ENCODE data around the gene ATP6V0B. TPM values are rescaled to one million over a fixed set of nuclear protein-coding genes. Genes with fewer than 3 reads are reported as not detected.

The ATP6V0B gene
- total RNA-seq, 8 experiments from 2014 or later = 106 to 333 (median 237) TPM

DNA sequence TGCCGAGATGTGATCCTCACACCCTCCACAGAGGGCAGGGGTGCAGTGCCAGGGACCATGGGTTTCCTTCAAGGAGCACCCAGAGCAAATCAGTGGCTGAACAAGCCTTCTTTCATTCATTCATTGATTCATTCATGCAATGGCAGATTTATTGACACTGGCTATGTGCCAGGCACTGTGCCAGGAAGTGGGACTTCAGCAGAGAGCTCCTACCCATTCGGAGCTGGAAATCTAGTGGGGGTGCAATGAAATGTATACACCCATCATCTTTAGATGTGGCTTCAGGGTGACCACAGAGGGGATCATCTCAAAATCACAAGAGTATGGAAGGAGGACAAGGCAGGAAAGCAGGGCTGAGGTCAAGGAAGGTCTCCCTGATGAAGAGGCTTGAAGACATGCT lies 37.6 kb downstream of the ATP6V0B start:
- no peak for ATAC-seq (replicated peaks in 6 of 8)
- in situ Hi-C loops (cut with MboI; ENCODE audit: low pct_unique_long_range_greater_than_20kb in 2 of 9, low sequenced_read_pairs in 9 of 9, unreplicated experiment in 9 of 9) = loop anchor here in 3 of 9 experiments (25.0 kb wide), 1 partner anchor 650 kb away; the partner anchor contains the start of genes ARMH1 (in 3 of the 3) and TMEM53 (in 3 of the 3)
- Histone ChIP-seq H3K27ac (no peak overlapping the region), H3K4me3 (no peak overlapping the region), H3K4me1 (replicated peaks in 1 of 2) (peaks cover 21 to 29% of the 10 kb centered on the region in 2 donors)
- WGBS, 10 experiments = 67 to 100% (median 100%) methylated on average over 1 to 2 of the region's 2 CpGs; no CpG with 5 or more reads in 3 of the 10 experiments

DNA sequence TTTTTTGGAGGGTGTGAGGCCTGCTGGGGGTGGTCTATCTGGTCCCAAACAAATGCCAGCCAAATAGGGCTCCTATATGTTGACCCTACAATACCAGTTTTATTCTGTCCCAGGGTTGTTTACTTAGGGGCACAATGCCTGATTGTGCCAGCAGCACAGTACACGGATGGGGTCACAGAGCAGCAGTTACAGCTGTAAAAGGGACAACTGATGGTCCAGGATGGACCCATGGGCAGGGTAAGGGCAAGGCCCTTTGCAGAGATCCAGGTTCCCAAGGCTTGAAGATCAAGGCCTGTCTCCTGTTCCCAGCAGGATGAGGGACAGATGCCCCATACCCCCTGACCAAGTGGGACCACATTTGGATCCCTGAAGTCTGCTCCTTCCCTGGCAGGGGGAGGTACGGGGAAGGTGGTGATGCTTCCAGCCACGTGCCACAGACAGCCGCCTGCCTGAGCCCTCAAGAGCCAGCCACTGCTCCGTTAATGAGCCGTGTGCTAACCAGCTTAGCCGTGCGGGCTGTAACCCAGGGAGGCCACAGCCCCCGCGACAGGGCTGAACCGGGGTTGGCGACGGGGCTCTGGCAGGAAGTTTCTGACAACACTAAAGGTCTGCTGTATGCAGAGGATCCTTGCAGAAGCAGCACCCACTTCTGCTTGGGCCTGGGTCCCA lies 38.3 kb downstream of the ATP6V0B start:
- in situ Hi-C loops (cut with MboI; ENCODE audit: low pct_unique_long_range_greater_than_20kb in 2 of 9, low sequenced_read_pairs in 9 of 9, unreplicated experiment in 9 of 9) = loop anchor here in 3 of 9 experiments (25.0 kb wide), 1 partner anchor 649 kb away; the partner anchor contains the start of genes ARMH1 (in 3 of the 3) and TMEM53 (in 3 of the 3)
- 57 to 100% (median 63%) methylated on average over 1 to 11 of the region's 13 CpGs; no CpG with 5 or more reads in 5 of the 10 experiments for WGBS, 10 experiments
- ATAC-seq (replicated peaks in 6 of 8) = peak in 2 of 8 experiments; percentile 26 to 30
- Histone ChIP-seq H3K27ac (no peak overlapping the region), H3K4me1 (replicated peaks in 1 of 2) (peaks cover 24 to 31% of the 10 kb centered on the region in 2 donors), H3K4me3 (no peak overlapping the region)

DNA sequence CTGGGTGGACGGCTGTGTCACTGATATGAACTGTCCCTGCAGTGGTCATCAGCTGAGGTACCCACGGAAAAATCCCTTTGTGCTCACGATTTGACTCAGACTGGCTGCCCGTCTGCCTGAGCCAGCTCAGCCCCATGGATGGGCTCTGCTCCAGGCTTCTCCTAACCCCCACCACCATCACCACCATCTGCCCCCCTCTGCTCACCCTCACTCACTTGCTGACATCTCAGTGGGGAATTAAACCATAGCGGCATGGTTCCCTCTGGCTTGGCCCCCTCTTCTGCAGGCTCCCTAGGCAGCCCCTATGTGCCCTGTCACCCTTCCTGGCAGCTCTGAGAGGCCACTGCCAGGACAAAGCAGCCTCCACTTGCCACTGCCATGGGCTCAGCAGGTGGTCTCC lies 39.2 kb downstream of the ATP6V0B start:
- H3K4me1 ChIP-seq (replicated peaks in 1 of 2) = peaks cover 24 to 31% of the 10 kb centered on the region in 2 donors
- no peak for ATAC-seq (replicated peaks in 6 of 8)
- H3K27ac ChIP-seq = no peak overlapping the region
- WGBS, 10 experiments = 40 to 100% (median 76%) methylated on average over 1 to 5 of the region's 5 CpGs; no CpG with 5 or more reads in 3 of the 10 experiments
- in situ Hi-C loops (cut with MboI; ENCODE audit: low pct_unique_long_range_greater_than_20kb in 2 of 9, low sequenced_read_pairs in 9 of 9, unreplicated experiment in 9 of 9) = loop anchor here in 3 of 9 experiments (25.0 kb wide), 1 partner anchor 648 kb away; the partner anchor contains the start of genes ARMH1 (in 3 of the 3) and TMEM53 (in 3 of the 3)
- H3K4me3 ChIP-seq = no peak overlapping the region

DNA sequence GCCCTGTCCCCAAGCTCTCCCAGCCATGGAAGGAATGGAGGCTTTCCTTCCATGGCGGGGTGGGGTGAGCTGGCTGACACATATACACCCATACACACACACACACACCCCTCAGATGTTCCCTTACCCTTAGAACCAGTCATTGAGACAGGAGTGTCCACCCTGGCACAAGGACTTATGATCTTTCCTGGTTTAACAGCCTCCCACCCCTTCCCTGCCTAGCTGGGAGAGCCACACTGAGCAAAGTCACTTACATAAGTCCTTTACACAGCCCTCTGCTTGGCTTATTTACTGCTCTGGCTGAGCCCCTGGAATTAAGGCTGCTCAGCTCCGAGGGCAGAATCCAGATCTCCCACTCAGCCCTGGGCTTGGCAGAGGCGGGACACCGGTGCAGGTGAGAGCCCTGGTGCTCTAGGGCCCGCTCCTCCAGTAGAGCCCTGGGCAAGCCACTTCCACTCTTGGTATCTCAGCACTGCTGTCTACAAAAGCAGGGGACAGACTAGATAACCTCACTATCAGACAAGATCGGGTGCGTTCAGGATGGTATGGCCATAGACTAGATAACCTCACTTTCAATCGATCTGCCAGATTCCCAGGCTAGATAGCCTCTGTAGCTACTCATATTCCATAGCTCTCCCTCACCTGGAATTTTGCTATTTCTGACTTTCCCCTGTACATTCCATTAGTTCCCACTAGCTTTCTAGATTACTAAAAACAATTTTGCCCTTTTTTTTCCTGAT lies 39.8 kb downstream of the ATP6V0B start:
- peak in 2 of 8 experiments; percentile 63 to 64 for ATAC-seq (replicated peaks in 6 of 8)
- no peak overlapping the region for H3K4me3 ChIP-seq
- in situ Hi-C loops (cut with MboI; ENCODE audit: low pct_unique_long_range_greater_than_20kb in 2 of 9, low sequenced_read_pairs in 9 of 9, unreplicated experiment in 9 of 9) = loop anchor here in 3 of 9 experiments (25.0 kb wide), 1 partner anchor 648 kb away; the partner anchor contains the start of genes ARMH1 (in 3 of the 3) and TMEM53 (in 3 of the 3)
- H3K4me1 ChIP-seq (replicated peaks in 1 of 2) = peaks cover 24 to 31% of the 10 kb centered on the region in 2 donors
- no peak overlapping the region for H3K27ac ChIP-seq
- WGBS, 10 experiments = 29 to 100% (median 79%) methylated on average over 1 to 7 of the region's 8 CpGs; no CpG with 5 or more reads in 2 of the 10 experiments

DNA sequence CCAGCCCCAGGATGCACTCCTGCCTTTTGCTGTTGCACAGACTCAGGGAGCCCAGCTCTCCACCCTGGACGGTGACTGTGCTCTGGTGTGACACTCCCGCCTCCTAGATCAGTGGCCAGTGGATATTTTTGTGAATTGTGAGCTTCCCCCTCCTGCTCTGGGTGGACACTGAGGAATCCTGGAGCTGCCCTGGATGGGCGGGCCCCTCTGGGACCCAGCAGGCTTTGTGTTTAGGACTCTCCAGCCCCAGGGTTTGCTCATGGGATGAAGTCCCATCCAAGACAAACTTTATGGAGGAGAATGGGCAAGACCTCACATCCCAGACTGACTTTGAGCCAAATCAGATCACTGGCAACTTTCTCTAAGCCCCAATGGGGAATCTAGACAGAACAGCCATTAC lies 40.4 kb downstream of the ATP6V0B start:
- peak in 2 of 8 experiments; percentile 80 to 87 for ATAC-seq (replicated peaks in 6 of 8)
- Histone ChIP-seq H3K4me3 (no peak overlapping the region), H3K4me1 (replicated peaks in 1 of 2) (peaks cover 24 to 31% of the 10 kb centered on the region in 2 donors), H3K27ac (no peak overlapping the region)
- WGBS, 10 experiments = 0 to 100% (median 70%) methylated on average over 1 to 3 of the region's 3 CpGs; no CpG with 5 or more reads in 1 of the 10 experiments
- in situ Hi-C loops (cut with MboI; ENCODE audit: low pct_unique_long_range_greater_than_20kb in 2 of 9, low sequenced_read_pairs in 9 of 9, unreplicated experiment in 9 of 9) = loop anchor here in 3 of 9 experiments (25.0 kb wide), 1 partner anchor 647 kb away; the partner anchor contains the start of genes ARMH1 (in 3 of the 3) and TMEM53 (in 3 of the 3)

DNA sequence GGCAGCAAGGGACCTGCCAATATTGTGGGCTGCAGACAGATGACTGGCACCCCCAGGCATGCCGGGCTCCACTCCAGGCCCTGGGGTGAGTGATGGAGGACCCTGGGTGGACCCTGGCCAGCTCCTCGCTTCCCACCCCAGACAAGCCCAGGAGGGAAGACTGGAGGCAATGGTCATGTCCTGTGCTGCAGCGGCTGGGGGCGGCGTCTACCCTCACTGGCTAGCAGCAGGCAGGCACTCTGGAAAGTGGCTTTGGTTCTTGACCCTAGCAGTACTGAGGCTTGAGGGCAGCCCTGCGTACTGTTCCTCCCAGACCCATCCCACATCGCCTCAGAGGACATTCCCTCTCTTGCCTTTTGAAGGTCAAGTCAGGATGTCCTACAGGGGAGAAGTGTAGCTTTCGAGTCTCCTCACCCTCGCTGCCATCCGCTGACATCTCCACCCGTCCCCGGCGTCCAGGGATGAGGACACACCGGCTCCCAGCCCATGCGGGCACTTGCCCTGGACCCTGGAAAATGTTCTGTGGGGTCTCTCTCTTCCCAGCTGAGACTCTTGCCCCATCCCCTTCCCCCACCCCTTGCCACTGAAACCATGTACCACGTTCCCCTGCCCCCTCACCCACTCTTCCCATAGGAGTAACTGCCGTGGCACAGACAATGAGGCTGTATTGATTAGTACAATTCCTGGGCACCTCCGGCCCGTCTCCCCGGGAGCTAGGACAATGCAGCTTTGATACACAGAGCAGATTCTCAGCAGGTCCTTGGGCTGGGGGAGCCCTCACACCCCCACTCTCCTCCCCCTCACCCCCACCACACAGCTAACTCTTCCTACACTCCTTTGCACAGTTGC lies 41.5 kb downstream of the ATP6V0B start:
- ATAC-seq (replicated peaks in 6 of 8) = peak in 5 of 8 experiments; percentile 43 to 86 (median 68)
- 73 to 88% (median 77%) methylated on average over 3 to 12 of the region's 20 CpGs; no CpG with 5 or more reads in 6 of the 10 experiments for WGBS, 10 experiments
- in situ Hi-C loops (cut with MboI; ENCODE audit: low pct_unique_long_range_greater_than_20kb in 2 of 9, low sequenced_read_pairs in 9 of 9, unreplicated experiment in 9 of 9) = loop anchor here in 3 of 9 experiments (25.0 kb wide), 1 partner anchor 646 kb away; the partner anchor contains the start of genes ARMH1 (in 3 of the 3) and TMEM53 (in 3 of the 3)
- Histone ChIP-seq H3K4me1 (replicated peaks in 1 of 2) (peaks cover 24 to 31% of the 10 kb centered on the region in 2 donors), H3K4me3 (no peak overlapping the region), H3K27ac (no peak overlapping the region)

DNA sequence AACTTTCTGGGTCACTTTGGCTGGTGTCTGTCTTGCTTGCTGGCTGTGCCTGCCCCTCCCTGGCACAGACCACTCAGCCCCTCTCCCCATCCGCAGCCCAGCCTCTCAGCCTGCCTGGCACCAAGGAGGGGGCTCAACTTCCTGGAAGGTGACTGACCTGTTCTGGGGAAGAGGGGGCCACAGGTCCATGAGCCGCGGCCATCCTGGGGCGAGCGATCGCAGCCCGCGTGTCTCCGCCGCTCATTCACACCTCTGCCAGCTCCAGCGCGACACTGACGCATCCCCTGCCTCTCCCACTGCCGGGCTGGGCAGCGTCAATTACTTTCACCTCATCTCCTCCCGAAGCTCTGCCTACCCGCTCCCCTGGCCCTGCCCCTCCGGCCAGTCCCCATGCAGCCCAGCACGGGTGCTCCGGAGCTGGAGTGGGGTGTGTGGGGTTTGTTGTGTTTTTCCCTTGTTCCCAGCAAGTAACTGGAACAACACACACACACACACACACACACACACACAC lies 42.2 kb downstream of the ATP6V0B start:
- peak in 5 of 8 experiments; percentile 20 to 70 (median 57) for ATAC-seq (replicated peaks in 6 of 8)
- Histone ChIP-seq H3K27ac (peak overlapping the region in 1 of 2 donors; percentile 15), H3K4me3 (no peak overlapping the region), H3K4me1 (replicated peaks in 1 of 2) (peaks cover 24 to 31% of the 10 kb centered on the region in 2 donors)
- in situ Hi-C loops (cut with MboI; ENCODE audit: low pct_unique_long_range_greater_than_20kb in 2 of 9, low sequenced_read_pairs in 9 of 9, unreplicated experiment in 9 of 9) = loop anchor here in 3 of 9 experiments (25.0 kb wide), 1 partner anchor 645 kb away; the partner anchor contains the start of genes ARMH1 (in 3 of the 3) and TMEM53 (in 3 of the 3)
- WGBS, 10 experiments = 60% methylated on average over 1 of the region's 20 CpGs; no CpG with 5 or more reads in 9 of the 10 experiments

DNA sequence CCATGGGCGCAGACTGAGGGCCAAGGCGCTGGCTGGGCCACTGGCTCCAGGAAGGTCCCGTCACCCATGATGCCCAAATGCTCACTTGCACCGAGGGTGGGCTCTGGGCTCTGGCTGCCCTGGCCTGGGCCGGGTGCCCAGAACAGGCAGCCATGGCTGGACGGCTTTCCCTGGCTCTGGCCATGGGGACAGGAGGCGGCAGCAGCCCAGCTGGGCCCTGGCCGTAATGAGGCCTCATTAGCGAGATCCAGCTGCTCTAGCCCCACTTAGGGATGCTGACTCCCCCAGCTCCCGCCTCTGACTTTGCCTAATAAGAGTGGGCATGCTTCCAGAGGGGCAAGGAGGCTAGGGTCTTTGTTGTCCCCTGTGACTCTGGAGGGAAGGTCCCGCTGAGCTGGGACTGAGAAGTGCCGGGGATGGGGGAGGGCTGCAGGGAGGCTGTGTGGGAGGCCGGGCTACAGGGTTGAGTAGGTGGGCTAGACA lies 44.7 kb downstream of the ATP6V0B start:
- 56 to 100% (median 88%) methylated on average over 2 to 8 of the region's 13 CpGs; no CpG with 5 or more reads in 4 of the 10 experiments for WGBS, 10 experiments
- Histone ChIP-seq H3K27ac (no peak overlapping the region), H3K4me3 (no peak overlapping the region), H3K4me1 (replicated peaks in 1 of 2) (peaks cover 24% of the 10 kb centered on the region in 2 donors)
- in situ Hi-C loops (cut with MboI; ENCODE audit: low pct_unique_long_range_greater_than_20kb in 2 of 9, low sequenced_read_pairs in 9 of 9, unreplicated experiment in 9 of 9) = loop anchor here in 3 of 9 experiments (25.0 kb wide), 1 partner anchor 643 kb away; the partner anchor contains the start of genes ARMH1 (in 3 of the 3) and TMEM53 (in 3 of the 3)
- no peak for ATAC-seq (replicated peaks in 6 of 8)

DNA sequence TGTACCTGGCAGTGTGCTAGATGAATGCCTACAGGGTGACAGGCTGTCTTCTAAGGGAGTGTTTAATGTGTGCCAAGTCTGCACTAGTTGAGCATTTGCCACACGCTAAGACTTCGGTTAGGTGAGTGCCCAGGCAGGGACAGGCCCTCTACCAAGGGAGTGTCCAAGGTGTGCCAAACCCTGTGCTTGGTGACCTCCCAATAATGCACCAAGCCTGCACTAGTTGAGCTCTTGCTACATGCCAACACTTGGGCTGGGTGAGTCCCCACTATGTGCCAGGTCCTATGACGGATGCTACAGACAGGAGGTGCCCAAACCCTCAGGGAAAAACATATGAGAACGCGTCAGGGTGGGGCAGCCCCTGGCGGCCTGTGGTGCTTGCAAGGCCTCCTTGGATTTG lies 45.7 kb downstream of the ATP6V0B start:
- ATAC-seq (replicated peaks in 6 of 8) = no peak
- in situ Hi-C loops (cut with MboI; ENCODE audit: low pct_unique_long_range_greater_than_20kb in 2 of 9, low sequenced_read_pairs in 9 of 9, unreplicated experiment in 9 of 9) = loop anchor here in 3 of 9 experiments (25.0 kb wide), 1 partner anchor 642 kb away; the partner anchor contains the start of genes ARMH1 (in 3 of the 3) and TMEM53 (in 3 of the 3)
- 56 to 94% (median 90%) methylated on average over 1 to 6 of the region's 6 CpGs; no CpG with 5 or more reads in 4 of the 10 experiments for WGBS, 10 experiments
- H3K27ac ChIP-seq = no peak overlapping the region
- no peak overlapping the region for H3K4me3 ChIP-seq
- peaks cover 21 to 22% of the 10 kb centered on the region in 2 donors for H3K4me1 ChIP-seq (replicated peaks in 1 of 2)

DNA sequence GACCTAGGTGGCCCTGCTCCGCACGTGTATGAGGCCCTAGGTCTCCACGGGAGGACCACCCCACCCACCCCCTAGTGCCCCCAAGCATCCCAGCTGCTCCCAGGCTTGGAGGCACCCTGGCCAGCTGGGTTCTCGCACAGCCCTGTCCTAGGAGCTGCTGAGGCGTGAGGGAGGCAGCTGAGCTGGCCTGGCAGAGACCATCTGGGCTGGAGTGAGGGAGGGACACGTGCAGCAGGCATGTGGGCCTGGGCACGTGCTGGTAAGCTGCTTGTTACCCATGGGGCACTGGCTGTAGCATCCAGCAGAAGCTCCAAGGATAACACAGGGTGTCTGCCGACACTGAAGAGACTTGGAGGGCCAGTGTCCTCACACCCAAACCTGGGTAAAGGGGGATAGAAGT lies 46.4 kb downstream of the ATP6V0B start:
- in situ Hi-C loops (cut with MboI; ENCODE audit: low pct_unique_long_range_greater_than_20kb in 2 of 9, low sequenced_read_pairs in 9 of 9, unreplicated experiment in 9 of 9) = loop anchor here in 3 of 9 experiments (25.0 kb wide), 1 partner anchor 641 kb away; the partner anchor contains the start of genes ARMH1 (in 3 of the 3) and TMEM53 (in 3 of the 3)
- no peak for ATAC-seq (replicated peaks in 6 of 8)
- H3K27ac ChIP-seq = no peak overlapping the region
- H3K4me3 ChIP-seq = no peak overlapping the region
- WGBS, 10 experiments = 67 to 92% (median 81%) methylated on average over 1 to 5 of the region's 8 CpGs; no CpG with 5 or more reads in 6 of the 10 experiments
- peaks cover 14 to 15% of the 10 kb centered on the region in 2 donors for H3K4me1 ChIP-seq (replicated peaks in 1 of 2)
